ENCODE data around the gene DUS1L.

Gene DUS1L

GRCh38 chr17:82065638-82066303 lies at the start of gene DUS1L:
TSS of gene DUS1L (minus strand) at chr17:82065804. CDS start at chr17:82065059, 745 bp downstream.
- DNase-seq, result no peak
- Histone ChIP-seq H3K27me3 (ENCODE audit: insufficient read depth, low read depth, severe bottlenecking) (no peaks in the 10 kb centered on the region), H3K36me3 (peaks cover 36% of the 10 kb centered on the region), H3K27ac (peak within 1 kb of the TSS; percentile 72), H3K4me3 (ENCODE audit: low read depth, low read length) (peak within 1 kb of the TSS; percentile 93), H3K9me3 (ENCODE audit: severe bottlenecking) (peaks cover 5% of the 10 kb centered on the region)
- TF ChIP-seq, protein P1, sequence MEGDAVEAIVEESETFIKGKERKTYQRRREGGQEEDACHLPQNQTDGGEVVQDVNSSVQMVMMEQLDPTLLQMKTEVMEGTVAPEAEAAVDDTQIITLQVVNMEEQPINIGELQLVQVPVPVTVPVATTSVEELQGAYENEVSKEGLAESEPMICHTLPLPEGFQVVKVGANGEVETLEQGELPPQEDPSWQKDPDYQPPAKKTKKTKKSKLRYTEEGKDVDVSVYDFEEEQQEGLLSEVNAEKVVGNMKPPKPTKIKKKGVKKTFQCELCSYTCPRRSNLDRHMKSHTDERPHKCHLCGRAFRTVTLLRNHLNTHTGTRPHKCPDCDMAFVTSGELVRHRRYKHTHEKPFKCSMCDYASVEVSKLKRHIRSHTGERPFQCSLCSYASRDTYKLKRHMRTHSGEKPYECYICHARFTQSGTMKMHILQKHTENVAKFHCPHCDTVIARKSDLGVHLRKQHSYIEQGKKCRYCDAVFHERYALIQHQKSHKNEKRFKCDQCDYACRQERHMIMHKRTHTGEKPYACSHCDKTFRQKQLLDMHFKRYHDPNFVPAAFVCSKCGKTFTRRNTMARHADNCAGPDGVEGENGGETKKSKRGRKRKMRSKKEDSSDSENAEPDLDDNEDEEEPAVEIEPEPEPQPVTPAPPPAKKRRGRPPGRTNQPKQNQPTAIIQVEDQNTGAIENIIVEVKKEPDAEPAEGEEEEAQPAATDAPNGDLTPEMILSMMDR (IDR thresholded peaks at IDR 0.05; ENCODE audit: low read depth, low read length), result no peak

DNA sequence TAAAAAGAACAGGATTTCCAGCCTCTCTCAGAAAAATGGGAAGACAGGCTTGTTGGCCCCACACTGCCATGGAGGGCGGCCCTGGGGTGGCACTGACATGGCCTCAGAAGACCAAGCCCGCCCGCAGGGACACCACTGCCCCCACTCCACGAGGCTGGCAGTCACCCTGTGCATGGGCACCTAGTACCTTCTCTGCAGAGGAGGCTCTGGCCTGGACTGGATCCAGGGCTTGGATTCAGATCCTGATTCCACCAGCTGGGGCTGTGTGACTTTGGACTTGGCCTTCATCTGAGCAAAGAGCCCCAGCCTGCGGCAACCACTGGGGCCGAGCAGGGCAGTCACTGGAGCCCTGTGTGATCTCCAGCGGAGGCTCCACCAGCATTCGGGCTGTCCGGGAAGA lies 49.3 kb upstream of the DUS1L start:
- TF ChIP-seq, protein P1 (IDR thresholded peaks at IDR 0.05; ENCODE audit: low read depth, low read length), result no peak
- peaks cover 16% of the 10 kb centered on the region for H3K36me3 ChIP-seq
- no peak overlapping the region for H3K27ac ChIP-seq
- no peak for DNase-seq
- no peak overlapping the region for H3K4me3 ChIP-seq (ENCODE audit: low read depth, low read length)
- no peaks in the 10 kb centered on the region for H3K27me3 ChIP-seq (ENCODE audit: insufficient read depth, low read depth, severe bottlenecking)
- H3K9me3 ChIP-seq (ENCODE audit: severe bottlenecking), result no peaks in the 10 kb centered on the region

DNA sequence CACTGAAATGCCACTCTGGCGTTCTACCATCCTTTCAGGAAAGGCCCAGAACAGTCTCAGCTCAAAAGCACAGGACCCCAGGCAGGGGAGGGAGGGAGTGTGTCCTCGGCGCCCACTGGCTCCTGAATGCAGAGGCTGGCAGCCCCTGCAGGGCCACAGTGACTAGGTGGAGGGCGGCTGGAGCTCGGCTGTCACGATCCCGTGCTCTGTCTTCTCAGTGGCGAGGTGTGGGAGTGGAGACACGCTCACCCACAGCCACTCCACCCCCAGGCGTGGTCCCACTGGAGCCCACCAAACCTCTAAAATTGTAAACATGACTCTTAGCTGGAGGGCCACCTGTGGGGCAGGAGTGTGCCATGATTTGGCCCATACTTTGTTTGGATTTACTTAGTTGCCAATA lies 48.8 kb upstream of the DUS1L start:
- Histone ChIP-seq H3K9me3 (ENCODE audit: severe bottlenecking) (no peaks in the 10 kb centered on the region), H3K27ac (no peak overlapping the region), H3K27me3 (ENCODE audit: insufficient read depth, low read depth, severe bottlenecking) (no peaks in the 10 kb centered on the region), H3K36me3 (peaks cover 16% of the 10 kb centered on the region), H3K4me3 (ENCODE audit: low read depth, low read length) (no peak overlapping the region)
- no peak for DNase-seq
- TF ChIP-seq, protein P1 (IDR thresholded peaks at IDR 0.05; ENCODE audit: low read depth, low read length), result no peak

DNA sequence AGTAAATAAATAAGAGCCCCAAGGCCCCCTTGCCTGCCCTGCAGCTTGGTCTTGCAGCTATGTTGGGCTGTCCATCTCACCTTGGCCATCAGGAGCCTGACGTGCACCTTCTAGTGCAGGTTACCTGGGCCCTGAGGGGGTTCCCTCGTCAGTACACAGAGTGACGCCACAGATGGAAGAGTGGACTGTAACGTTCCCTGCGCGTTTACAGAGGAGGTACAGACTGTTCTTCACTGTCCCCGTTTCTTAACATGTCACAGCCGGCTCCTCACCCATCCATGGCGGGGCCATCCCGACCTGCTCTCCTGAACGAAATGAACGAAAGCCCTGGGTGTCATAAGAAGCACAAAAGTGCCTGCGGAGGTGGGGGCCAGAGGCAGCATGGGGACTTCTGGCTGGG lies 48.3 kb upstream of the DUS1L start:
- H3K4me3 ChIP-seq (ENCODE audit: low read depth, low read length), result no peak overlapping the region
- no peaks in the 10 kb centered on the region for H3K27me3 ChIP-seq (ENCODE audit: insufficient read depth, low read depth, severe bottlenecking)
- no peak for DNase-seq
- H3K9me3 ChIP-seq (ENCODE audit: severe bottlenecking), result no peaks in the 10 kb centered on the region
- H3K36me3 ChIP-seq, result peaks cover 16% of the 10 kb centered on the region
- no peak overlapping the region for H3K27ac ChIP-seq
- TF ChIP-seq, protein P1 (IDR thresholded peaks at IDR 0.05; ENCODE audit: low read depth, low read length), result no peak

- no peaks in the 10 kb centered on the region for H3K9me3 ChIP-seq (ENCODE audit: severe bottlenecking)
- DNase-seq, result no peak
- H3K4me3 ChIP-seq (ENCODE audit: low read depth, low read length), result no peak overlapping the region
- no peak overlapping the region for H3K27ac ChIP-seq
- peaks cover 17% of the 10 kb centered on the region for H3K36me3 ChIP-seq
- no peaks in the 10 kb centered on the region for H3K27me3 ChIP-seq (ENCODE audit: insufficient read depth, low read depth, severe bottlenecking)
- TF ChIP-seq, protein P1 (IDR thresholded peaks at IDR 0.05; ENCODE audit: low read depth, low read length), result no peak
Observed at GRCh38 chr17:82113422-82113821, 47.8 kb upstream of the DUS1L start.

DNA sequence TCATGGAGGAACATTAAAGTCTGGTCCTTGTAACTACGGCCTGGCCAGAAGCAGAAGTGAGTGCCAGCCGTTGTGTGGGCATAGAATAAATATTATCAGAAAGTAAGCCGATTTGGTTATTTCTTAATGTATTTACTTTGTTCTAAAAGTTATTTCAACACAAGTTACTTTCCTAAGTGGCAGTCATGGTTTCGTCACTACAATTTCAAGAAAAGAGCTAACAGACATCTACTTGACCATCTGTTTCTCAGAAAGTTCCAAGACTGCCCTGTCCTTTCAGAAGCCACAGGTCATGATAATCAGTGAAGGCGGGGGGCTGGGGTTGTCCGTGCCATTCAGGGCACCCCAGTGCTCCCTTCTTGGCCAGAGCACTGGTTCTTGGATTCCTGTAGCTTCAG lies 47.3 kb upstream of the DUS1L start:
- TF ChIP-seq, protein P1 (IDR thresholded peaks at IDR 0.05; ENCODE audit: low read depth, low read length), result no peak
- no peak for DNase-seq
- Histone ChIP-seq H3K4me3 (ENCODE audit: low read depth, low read length) (no peak overlapping the region), H3K27me3 (ENCODE audit: insufficient read depth, low read depth, severe bottlenecking) (no peaks in the 10 kb centered on the region), H3K36me3 (peaks cover 22% of the 10 kb centered on the region), H3K9me3 (ENCODE audit: severe bottlenecking) (no peaks in the 10 kb centered on the region), H3K27ac (no peak overlapping the region)
